ENCODE results near the gene UNC119B.

UNC119B gene

GRCh38 chr12:120767071-120768024 is 57.1 kb downstream of the UNC119B start:
- no peak for DNase-seq (ENCODE audit: low read depth)

GRCh38 chr12:120771097-120771496 is 60.8 kb downstream of the UNC119B start:
- DNase-seq (ENCODE audit: low read depth): no peak

Data from T-helper 22 cell (primary cell).